Endodermal cell (in vitro differentiated cells): ENCODE data around the gene NR2F6. TPM values are rescaled to one million over a fixed set of nuclear protein-coding genes. Genes with fewer than 3 reads are reported as not detected.
A peak's percentile ranks its signal among the peaks of the same experiment; 100 is the strongest.

ENCODE experiments used
- DNase-seq: peaks from one replicate; pipeline ENCODE4 v3.0.0-alpha.2; 2017
- H3K27ac ChIP-seq: 2 replicates; pipeline ENCODE4 v1.5.1; 2013; ENCODE audit warnings: mild to moderate bottlenecking, low read depth, low read length, moderate library complexity
- H3K27me3 ChIP-seq: 2 replicates; pipeline ENCODE4 v1.6.1; 2013; ENCODE audit warnings: mild to moderate bottlenecking, low read length, moderate library complexity; ENCODE audit not compliant: insufficient read depth, control insufficient read depth, poor library complexity, severe bottlenecking
- H3K36me3 ChIP-seq: 2 replicates; pipeline ENCODE4 v1.7.0; 2013; ENCODE audit warnings: mild to moderate bottlenecking, low read length, moderate library complexity; ENCODE audit not compliant: control insufficient read depth, insufficient read depth
- H3K4me1 ChIP-seq: one replicate; pipeline ENCODE4 v1.7.0; 2013; ENCODE audit warnings: low read length; ENCODE audit not compliant: control insufficient read depth, insufficient read depth
- H3K4me3 ChIP-seq: 2 replicates; pipeline ENCODE4 v1.5.1; 2013; ENCODE audit warnings: mild to moderate bottlenecking, low read length, moderate library complexity
- H3K9ac ChIP-seq: 2 replicates; pipeline ENCODE4 v1.6.1; 2013; ENCODE audit warnings: mild to moderate bottlenecking, low read length, moderate library complexity; ENCODE audit not compliant: poor library complexity, severe bottlenecking; ENCODE audit errors: extremely low read depth
- H3K9me3 ChIP-seq: 2 replicates; pipeline ENCODE4 v1.6.1; 2013; ENCODE audit warnings: mild to moderate bottlenecking, low read length, moderate library complexity; ENCODE audit not compliant: control insufficient read depth
- H3K27ac Mint-ChIP-seq: 2 replicates; pipeline ENCODE4 v1.8.0; 2020; ENCODE audit warnings: mixed read lengths
- H3K27me3 Mint-ChIP-seq: 2 replicates; pipeline ENCODE4 v1.8.0; 2021; ENCODE audit warnings: mild to moderate bottlenecking, mixed read lengths; ENCODE audit not compliant: insufficient read depth
- H3K36me3 Mint-ChIP-seq: 2 replicates; pipeline ENCODE4 v1.8.0; 2020; ENCODE audit warnings: low read depth, mixed read lengths
- H3K4me1 Mint-ChIP-seq: 2 replicates; pipeline ENCODE4 v1.8.0; 2020; ENCODE audit warnings: mixed read lengths
- H3K4me3 Mint-ChIP-seq: 2 replicates; pipeline ENCODE4 v1.8.0; 2020; ENCODE audit warnings: mild to moderate bottlenecking, moderate library complexity, mixed read lengths
- H3K9me3 Mint-ChIP-seq: 2 replicates; pipeline ENCODE4 v1.8.0; 2020; ENCODE audit warnings: mild to moderate bottlenecking, mixed read lengths
- CTCF ChIP-seq: fragments of 200-600 bp; sonication (generic); conservative IDR thresholded peaks from 2 replicates; pipeline ENCODE4 v1.5.0; 2021; ENCODE audit warnings: antibody characterized with exemption, mild to moderate bottlenecking
- WGBS, 2 experiments: methylation state at CpG; one replicate each; pipeline versions ENCODE4 v1.1.5 to v1.1.7; 2013; ENCODE audit warnings: missing lambda C conversion rate in 2 of 2, mixed read lengths in 1 of 2; ENCODE audit not compliant: insufficient coverage in 1 of 2, insufficient read length in 1 of 2; 5-methylcytosine and 5-hydroxymethylcytosine counted together
- total RNA-seq, 2 donors: library from RNA; stranded (reverse); fragmentation: NEBNext Ultra II Directional in 1 of 2; extraction: Animal tissue kit (Norgen Biotek cat#: 25700) in 1 of 2; gene quantifications; 2 replicates in 1 of 2; 3 replicates in 1 of 2; pipeline ENCODE4 v1.2.1, GENCODE V29; 2021

NR2F6 gene
- total RNA-seq, 2 donors from 2014 or later: 103 to 107 TPM

- Mint-ChIP-seq H3K27ac (no peak overlapping the region), H3K27me3 (no peaks in the 10 kb centered on the region), H3K36me3 (peaks cover 74% of the 10 kb centered on the region), H3K4me3 (no peak overlapping the region), H3K9me3 (no peaks in the 10 kb centered on the region), H3K4me1 (no peaks in the 10 kb centered on the region)
- 89 to 95% methylated on average over 23 to 26 of the region's 27 CpGs for WGBS, 2 experiments
- no peak overlapping the region for H3K9ac ChIP-seq
- H3K27me3 ChIP-seq: no peaks in the 10 kb centered on the region
- no peaks in the 10 kb centered on the region for H3K9me3 ChIP-seq
- peak; percentile 92 for DNase-seq
- peaks cover 59% of the 10 kb centered on the region for H3K36me3 ChIP-seq
- H3K27ac ChIP-seq: no peak overlapping the region
- peak; percentile 91 for TF ChIP-seq CTCF
- no peak overlapping the region for H3K4me3 ChIP-seq
- no peaks in the 10 kb centered on the region for H3K4me1 ChIP-seq
These were observed 40.2 kb downstream of the NR2F6 start for GRCh38 chr19:17205237-17206140.

- H3K27ac ChIP-seq: no peak overlapping the region
- Mint-ChIP-seq H3K27ac (no peak overlapping the region), H3K36me3 (peaks cover 76% of the 10 kb centered on the region), H3K4me3 (no peak overlapping the region), H3K9me3 (no peaks in the 10 kb centered on the region), H3K4me1 (no peaks in the 10 kb centered on the region), H3K27me3 (no peaks in the 10 kb centered on the region)
- 97% methylated on average over 15 to 17 of the region's 17 CpGs for WGBS, 2 experiments
- H3K4me1 ChIP-seq: no peaks in the 10 kb centered on the region
- no peak for DNase-seq
- no peaks in the 10 kb centered on the region for H3K27me3 ChIP-seq
- H3K36me3 ChIP-seq: peaks cover 60% of the 10 kb centered on the region
- no peak for TF ChIP-seq CTCF
- no peak overlapping the region for H3K9ac ChIP-seq
- no peaks in the 10 kb centered on the region for H3K9me3 ChIP-seq
- H3K4me3 ChIP-seq: no peak overlapping the region
These were observed 43.0 kb downstream of the NR2F6 start for GRCh38 chr19:17202713-17203112.

DNA sequence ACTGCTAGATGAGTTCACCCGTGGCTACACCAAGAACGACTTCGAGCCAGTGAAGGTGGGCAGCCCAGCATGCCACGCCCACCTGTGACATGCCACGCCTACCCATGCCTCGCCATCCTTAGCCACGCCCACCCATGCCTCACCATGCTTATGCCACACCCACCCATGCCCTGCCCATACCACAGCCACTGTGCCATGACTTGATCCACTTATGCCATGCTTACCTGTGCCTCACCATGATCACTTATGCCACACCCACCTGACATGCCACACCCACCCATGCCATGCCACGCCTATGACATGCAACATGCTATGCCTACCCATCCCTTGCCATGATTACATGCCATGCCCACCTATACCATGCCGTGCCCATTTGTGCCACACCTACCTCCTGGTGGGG lies 43.5 kb downstream of the NR2F6 start:
- Histone ChIP-seq H3K4me1 (no peaks in the 10 kb centered on the region), H3K9me3 (no peaks in the 10 kb centered on the region), H3K27me3 (no peaks in the 10 kb centered on the region), H3K27ac (no peak overlapping the region), H3K36me3 (peaks cover 63% of the 10 kb centered on the region), H3K4me3 (no peak overlapping the region), H3K9ac (no peak overlapping the region)
- Mint-ChIP-seq H3K27me3 (no peaks in the 10 kb centered on the region), H3K27ac (no peak overlapping the region), H3K9me3 (no peaks in the 10 kb centered on the region), H3K4me3 (no peak overlapping the region), H3K4me1 (no peaks in the 10 kb centered on the region), H3K36me3 (peaks cover 81% of the 10 kb centered on the region)
- no peak for TF ChIP-seq CTCF
- 89 to 91% methylated on average over 8 to 9 of the region's 9 CpGs for WGBS, 2 experiments
- peak; percentile 67 for DNase-seq
